Astrocyte of the spinal cord (primary cell): ENCODE measurements around the gene GORASP1.

Experiments
- DNase-seq: peaks from one replicate; pipeline ENCODE4 v3.0.0; 2011; ENCODE audit warnings: low read depth, low spot score
- H3K4me3 ChIP-seq: 2 replicates; pipeline ENCODE4 v1.5.1; 2011; ENCODE audit warnings: low read depth, mild to moderate bottlenecking, low read length, moderate library complexity
- CTCF ChIP-seq: IDR thresholded peaks from 2 replicates; pipeline ENCODE4 v1.5.1; 2012; ENCODE audit warnings: low read depth, mild to moderate bottlenecking, low read length, inconsistent platforms
- in situ Hi-C: cut with HindIII; loops from 2 replicates; pipeline ENCODE4 v1.10.0; 2017; ENCODE audit warnings: low sequenced_read_pairs

GORASP1 gene

GRCh38 chr3:39052583-39052982, 54.8 kb downstream of the GORASP1 start:
- in situ Hi-C loops, result no loop called here
- no peak for TF ChIP-seq CTCF
- H3K4me3 ChIP-seq, result peak overlapping the region; percentile 83
- DNase-seq, result no peak

- no peak for TF ChIP-seq CTCF
- DNase-seq, result peak; percentile 89
- in situ Hi-C loops, result no loop called here
- H3K4me3 ChIP-seq, result peak within 1 kb of the TSS; percentile 83
Measured at GRCh38 chr3:39051649-39052561, 55.5 kb downstream of the GORASP1 start, which contains the start of the genes SCN11A and WDR48. TSS of gene SCN11A (minus strand) at chr3:39051944. CDS start at chr3:38950362, 101,582 bp downstream. TSS of gene WDR48 (plus strand) at chr3:39052016. CDS start at chr3:39052026, 10 bp downstream.

- no peak overlapping the region for H3K4me3 ChIP-seq
- DNase-seq, result no peak
- no peak for TF ChIP-seq CTCF
- in situ Hi-C loops, result no loop called here
Measured at GRCh38 chr3:39050029-39050428, 57.4 kb downstream of the GORASP1 start.
